Brain microvascular endothelial cell (primary cell): ENCODE results near the gene CXADR.
"Not testable (repeated sequence)": the region's sequence is repeated elsewhere in the genome, so short reads cannot be mapped to it uniquely, and the experiment has no call there.

ENCODE experiments used
- DNase-seq: peaks from one replicate; pipeline ENCODE4 v3.0.0-alpha.2; 2020
- H3K27ac ChIP-seq: fragments of 250-450 bp; sonication (Bioruptor Pico); 2 replicates; pipeline ENCODE4 v1.5.1; 2020; ENCODE audit warnings: mild to moderate bottlenecking, moderate library complexity
- H3K27me3 ChIP-seq: fragments of 250-450 bp; sonication (Bioruptor Pico); replicated peaks from 2 replicates; pipeline ENCODE4 v1.5.1; 2020; ENCODE audit warnings: mild to moderate bottlenecking
- H3K36me3 ChIP-seq: fragments of 250-450 bp; sonication (Bioruptor Pico); replicated peaks from 2 replicates; pipeline ENCODE4 v1.5.1; 2020; ENCODE audit warnings: mild to moderate bottlenecking
- H3K4me3 ChIP-seq: 2 replicates; pipeline ENCODE4 v1.5.1; 2011; ENCODE audit warnings: low read depth, mild to moderate bottlenecking, control low read depth, low read length, moderate library complexity
- in situ Hi-C: cut with HindIII; loops from 2 replicates; pipeline ENCODE4 v1.10.0; 2017; ENCODE audit warnings: low sequenced_read_pairs, low pct_ligation_motif_present
- TF ChIP-seq, protein P1 (sequence below): IDR thresholded peaks from 2 replicates; pipeline ENCODE4 v1.5.1; 2011; ENCODE audit warnings: low read depth, mild to moderate bottlenecking, moderate library complexity, low read length, control low read depth, inconsistent platforms; ENCODE audit errors: missing control alignments

CXADR gene

DNA sequence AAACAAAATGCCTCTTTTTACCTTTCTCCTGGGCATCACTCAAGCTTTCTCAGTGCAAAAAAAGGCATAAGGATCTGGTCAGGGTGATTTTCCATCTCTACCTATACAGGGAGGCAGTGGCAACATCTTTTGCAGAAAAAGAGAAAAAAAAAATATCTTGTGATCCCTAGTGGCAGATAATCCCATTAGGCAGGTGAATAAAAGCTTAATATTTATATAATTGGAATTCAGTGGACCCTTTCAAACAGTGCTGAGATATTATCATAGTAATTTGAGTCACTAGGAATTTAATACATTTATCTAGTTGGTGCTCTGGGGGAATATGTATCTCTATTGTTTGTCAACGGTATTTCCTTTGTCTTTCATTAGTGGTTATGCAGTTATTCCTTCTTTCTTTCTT lies 29.9 kb upstream of the CXADR start:
- in situ Hi-C loops: no loop called here

GRCh38 chr21:17488620-17489019 lies 24.2 kb upstream of the CXADR start:
- in situ Hi-C loops: no loop called here
- Histone ChIP-seq H3K36me3 (no peaks in the 10 kb centered on the region), H3K27me3 (no peaks in the 10 kb centered on the region), H3K27ac (no peak overlapping the region), H3K4me3 (no peak overlapping the region)
- no peak for DNase-seq
- TF ChIP-seq, protein P1, sequence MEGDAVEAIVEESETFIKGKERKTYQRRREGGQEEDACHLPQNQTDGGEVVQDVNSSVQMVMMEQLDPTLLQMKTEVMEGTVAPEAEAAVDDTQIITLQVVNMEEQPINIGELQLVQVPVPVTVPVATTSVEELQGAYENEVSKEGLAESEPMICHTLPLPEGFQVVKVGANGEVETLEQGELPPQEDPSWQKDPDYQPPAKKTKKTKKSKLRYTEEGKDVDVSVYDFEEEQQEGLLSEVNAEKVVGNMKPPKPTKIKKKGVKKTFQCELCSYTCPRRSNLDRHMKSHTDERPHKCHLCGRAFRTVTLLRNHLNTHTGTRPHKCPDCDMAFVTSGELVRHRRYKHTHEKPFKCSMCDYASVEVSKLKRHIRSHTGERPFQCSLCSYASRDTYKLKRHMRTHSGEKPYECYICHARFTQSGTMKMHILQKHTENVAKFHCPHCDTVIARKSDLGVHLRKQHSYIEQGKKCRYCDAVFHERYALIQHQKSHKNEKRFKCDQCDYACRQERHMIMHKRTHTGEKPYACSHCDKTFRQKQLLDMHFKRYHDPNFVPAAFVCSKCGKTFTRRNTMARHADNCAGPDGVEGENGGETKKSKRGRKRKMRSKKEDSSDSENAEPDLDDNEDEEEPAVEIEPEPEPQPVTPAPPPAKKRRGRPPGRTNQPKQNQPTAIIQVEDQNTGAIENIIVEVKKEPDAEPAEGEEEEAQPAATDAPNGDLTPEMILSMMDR: no peak

More for the DNA sequence above, 29.9 kb upstream of the CXADR start:
- Histone ChIP-seq H3K4me3 (no peak overlapping the region), H3K36me3 (no peaks in the 10 kb centered on the region), H3K27me3 (no peaks in the 10 kb centered on the region), H3K27ac (no peak overlapping the region)
- TF ChIP-seq, protein P1: no peak
- DNase-seq: no peak

DNA sequence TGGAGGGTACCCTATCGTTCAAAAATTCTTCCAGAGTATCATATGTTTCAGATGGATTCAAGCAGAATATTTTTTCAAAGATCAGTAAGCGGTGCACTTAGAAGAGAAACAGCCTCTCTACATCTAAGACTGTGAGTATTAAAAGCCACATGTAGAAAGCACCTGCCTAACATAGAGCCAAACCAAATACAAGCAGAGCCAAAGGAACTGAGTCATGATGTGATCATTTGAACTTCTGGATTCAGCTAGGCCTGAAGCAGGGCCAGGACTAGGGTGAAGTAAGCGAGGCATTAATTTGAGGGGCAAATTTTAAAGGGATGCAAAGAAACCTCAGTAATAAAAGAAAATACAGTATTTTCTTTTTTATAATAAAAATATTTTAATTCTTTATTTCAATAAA lies 23.3 kb upstream of the CXADR start:
- H3K27ac ChIP-seq, in situ Hi-C loops, H3K4me3 ChIP-seq, H3K36me3 ChIP-seq, H3K27me3 ChIP-seq: not testable (repeated sequence)
- peak; percentile 71 for DNase-seq

GRCh38 chr21:17491716-17492414 lies 21.0 kb upstream of the CXADR start:
- H3K27me3 ChIP-seq: no peaks in the 10 kb centered on the region
- in situ Hi-C loops: no loop called here
- peak; percentile 98 for DNase-seq
- H3K27ac ChIP-seq: peak overlapping the region; percentile 73
- H3K36me3 ChIP-seq: no peaks in the 10 kb centered on the region
- H3K4me3 ChIP-seq: no peak overlapping the region
- TF ChIP-seq, protein P1: no peak

DNA sequence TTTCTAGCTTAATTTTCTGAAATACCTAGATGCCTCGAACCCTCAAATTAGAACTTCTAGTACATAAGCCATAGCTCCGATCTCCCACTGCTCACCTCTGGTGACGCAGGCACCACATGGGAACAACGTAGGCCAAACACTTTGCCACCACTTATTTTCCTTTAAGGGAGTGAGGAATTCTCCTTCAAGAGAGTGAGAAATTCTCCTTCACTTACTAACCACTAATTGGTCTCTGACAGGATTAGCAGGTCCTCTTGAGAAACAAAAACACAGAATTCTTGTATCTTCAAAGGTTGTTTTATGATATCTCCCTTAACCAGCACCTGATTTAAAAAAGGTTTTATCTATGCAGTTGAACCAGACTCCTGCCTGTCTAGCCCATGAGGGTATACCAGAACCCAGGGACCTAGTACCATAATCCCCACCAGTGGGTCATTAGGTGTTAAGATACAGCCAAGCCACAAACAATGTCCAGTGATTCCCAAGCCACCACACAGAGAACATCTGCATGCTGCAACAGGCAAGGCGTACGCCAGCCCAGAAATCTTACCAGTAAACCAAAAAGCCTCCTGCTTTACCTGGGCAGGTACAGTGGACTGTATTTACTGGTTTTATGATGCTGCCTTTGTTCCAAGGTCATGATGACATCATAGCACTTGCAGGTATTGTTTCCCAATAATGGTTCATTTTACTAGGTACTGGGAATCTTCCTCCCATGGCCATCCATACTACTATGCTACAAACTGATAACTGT lies 20.3 kb upstream of the CXADR start:
- no peaks in the 10 kb centered on the region for H3K36me3 ChIP-seq

DNA sequence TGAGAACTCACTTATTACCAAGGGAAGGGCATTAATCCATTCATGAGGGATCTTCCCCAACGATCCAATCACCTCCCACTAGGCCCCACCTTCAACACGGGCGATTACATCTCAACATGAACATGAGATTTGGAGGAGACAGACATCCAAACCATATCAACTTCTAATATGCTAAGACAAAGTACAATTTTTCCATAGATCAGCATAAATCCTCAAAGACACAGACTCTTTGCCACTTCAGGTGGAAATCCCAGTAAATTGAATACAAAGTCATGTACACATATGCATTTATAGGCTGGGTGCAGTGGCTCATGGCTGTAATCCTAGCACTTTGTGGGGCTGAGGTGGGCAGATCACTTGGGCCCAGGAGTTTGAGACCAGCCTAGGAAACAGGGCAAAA lies 18.8 kb upstream of the CXADR start:
- H3K4me3 ChIP-seq: no peak overlapping the region
- no peak for DNase-seq
- in situ Hi-C loops: no loop called here
- H3K27me3 ChIP-seq: no peaks in the 10 kb centered on the region
- H3K36me3 ChIP-seq: no peaks in the 10 kb centered on the region
- H3K27ac ChIP-seq: no peak overlapping the region
- TF ChIP-seq, protein P1: no peak

More for the DNA sequence above, 20.3 kb upstream of the CXADR start:
- H3K4me3 ChIP-seq: no peak overlapping the region
- in situ Hi-C loops: no loop called here
- TF ChIP-seq, protein P1: no peak
- H3K27ac ChIP-seq: peak overlapping the region; percentile 73
- DNase-seq: no peak
- no peaks in the 10 kb centered on the region for H3K27me3 ChIP-seq
